Measurements from ENCODE around the gene COLEC12.

COLEC12 gene

GRCh38 chr18:366466-367061 is 133.9 kb downstream of the COLEC12 start:
- no peak for TF ChIP-seq CTCF (IDR thresholded peaks at IDR 0.05; ENCODE audit: insufficient read depth, low read depth, low read length, missing control alignments)
- DNase-seq (ENCODE audit: low read depth) = no peak
- H3K4me3 ChIP-seq (ENCODE audit: low read length) = no peak overlapping the region

GRCh38 chr18:365651-366050 is 134.8 kb downstream of the COLEC12 start:
- H3K4me3 ChIP-seq (ENCODE audit: low read length) = no peak overlapping the region
- DNase-seq (ENCODE audit: low read depth) = no peak
- TF ChIP-seq CTCF (IDR thresholded peaks at IDR 0.05; ENCODE audit: insufficient read depth, low read depth, low read length, missing control alignments) = no peak

GRCh38 chr18:364256-364826 is 136.2 kb downstream of the COLEC12 start:
- TF ChIP-seq CTCF (IDR thresholded peaks at IDR 0.05; ENCODE audit: insufficient read depth, low read depth, low read length, missing control alignments) = no peak
- H3K4me3 ChIP-seq (ENCODE audit: low read length) = no peak overlapping the region
- DNase-seq (ENCODE audit: low read depth) = no peak

- TF ChIP-seq CTCF (IDR thresholded peaks at IDR 0.05; ENCODE audit: insufficient read depth, low read depth, low read length, missing control alignments) = no peak
- no peak overlapping the region for H3K4me3 ChIP-seq (ENCODE audit: low read length)
- DNase-seq (ENCODE audit: low read depth) = no peak
These were observed 137.0 kb downstream of the COLEC12 start for GRCh38 chr18:363301-364085.

GRCh38 chr18:362311-363290 is 137.9 kb downstream of the COLEC12 start:
- no peak for TF ChIP-seq CTCF (IDR thresholded peaks at IDR 0.05; ENCODE audit: insufficient read depth, low read depth, low read length, missing control alignments)
- DNase-seq (ENCODE audit: low read depth) = no peak
- no peak overlapping the region for H3K4me3 ChIP-seq (ENCODE audit: low read length)

- no peak for DNase-seq (ENCODE audit: low read depth)
These were observed 138.6 kb downstream of the COLEC12 start for GRCh38 chr18:361941-362310.

More at GRCh38 chr18:361941-362310, 138.6 kb downstream of the COLEC12 start:
- no peak overlapping the region for H3K4me3 ChIP-seq (ENCODE audit: low read length)
- no peak for TF ChIP-seq CTCF (IDR thresholded peaks at IDR 0.05; ENCODE audit: insufficient read depth, low read depth, low read length, missing control alignments)
